Uterus (tissue), 2 donors: ENCODE measurements around the gene C14orf180.

ENCODE experiments used
- POLR2A ChIP-seq, 2 donors: fragments of 450-650 bp; IDR thresholded peaks; one replicate each; pipeline ENCODE4 v1.6.1; 2016; ENCODE audit warnings: antibody characterized with exemption in 2 of 2, mild to moderate bottlenecking in 1 of 2, moderate library complexity in 1 of 2
- TF ChIP-seq, protein P1 (sequence below), 4 experiments: fragments of 200-600 bp in 2 of 4; fragments of 450-650 bp in 2 of 4; sonication (generic) in 2 of 4; IDR thresholded peaks; one replicate each; pipeline ENCODE4 v1.5.1; 2016 to 2019; ENCODE audit warnings: antibody characterized with exemption in 4 of 4, mild to moderate bottlenecking in 2 of 4, moderate library complexity in 1 of 4

GRCh38 chr14:104571246-104571645, 8.3 kb upstream of the C14orf180 start:
- no peak for TF ChIP-seq POLR2A (IDR thresholded peaks at IDR 0.05)
- TF ChIP-seq, protein P1, sequence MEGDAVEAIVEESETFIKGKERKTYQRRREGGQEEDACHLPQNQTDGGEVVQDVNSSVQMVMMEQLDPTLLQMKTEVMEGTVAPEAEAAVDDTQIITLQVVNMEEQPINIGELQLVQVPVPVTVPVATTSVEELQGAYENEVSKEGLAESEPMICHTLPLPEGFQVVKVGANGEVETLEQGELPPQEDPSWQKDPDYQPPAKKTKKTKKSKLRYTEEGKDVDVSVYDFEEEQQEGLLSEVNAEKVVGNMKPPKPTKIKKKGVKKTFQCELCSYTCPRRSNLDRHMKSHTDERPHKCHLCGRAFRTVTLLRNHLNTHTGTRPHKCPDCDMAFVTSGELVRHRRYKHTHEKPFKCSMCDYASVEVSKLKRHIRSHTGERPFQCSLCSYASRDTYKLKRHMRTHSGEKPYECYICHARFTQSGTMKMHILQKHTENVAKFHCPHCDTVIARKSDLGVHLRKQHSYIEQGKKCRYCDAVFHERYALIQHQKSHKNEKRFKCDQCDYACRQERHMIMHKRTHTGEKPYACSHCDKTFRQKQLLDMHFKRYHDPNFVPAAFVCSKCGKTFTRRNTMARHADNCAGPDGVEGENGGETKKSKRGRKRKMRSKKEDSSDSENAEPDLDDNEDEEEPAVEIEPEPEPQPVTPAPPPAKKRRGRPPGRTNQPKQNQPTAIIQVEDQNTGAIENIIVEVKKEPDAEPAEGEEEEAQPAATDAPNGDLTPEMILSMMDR (IDR thresholded peaks at IDR 0.05) = no peak
